ENCODE results near the gene PRR20G. TPM values are rescaled to one million over a fixed set of nuclear protein-coding genes. Genes with fewer than 3 reads are reported as not detected.

The PRR20G gene
- total and polyA plus RNA-seq, 2 of the 8 experiments (the other 6 are each of a cell fraction or from before 2014, with no cell fraction given), result 0.24 TPM; not detected in 1

GRCh38 chr3:127256733-127257271, 31.0 kb downstream of the PRR20G start:
- Histone ChIP-seq H3K79me1 (ENCODE audit: low read depth, low read length) (no peaks in the 10 kb centered on the region), H3K56ac (replicated peaks; ENCODE audit: insufficient read length, low read depth, low read length) (no peak overlapping the region), H3K9ac (replicated peaks in 1 of 4; ENCODE audit: extremely low read depth in 1 of 4, low read depth in 3 of 4, low read length in 3 of 4) (no peak overlapping the region), H2BK15ac (ENCODE audit: low read length) (no peak overlapping the region), H3K23ac (ENCODE audit: insufficient read length) (no peak overlapping the region), H3K14ac (ENCODE audit: insufficient read length) (no peak overlapping the region), H4K8ac (ENCODE audit: extremely low read depth, insufficient read depth, low read length) (no peak overlapping the region), H2AFZ (ENCODE audit: low read length) (no peak overlapping the region), H2BK120ac (replicated peaks; ENCODE audit: low read depth, low read length) (no peak overlapping the region), H4K91ac (replicated peaks; ENCODE audit: insufficient read length, low read length) (no peak overlapping the region), H2AK5ac (ENCODE audit: low read depth, low read length) (no peak overlapping the region), H3K4me1 (replicated peaks in 1 of 4; ENCODE audit: control insufficient read depth in 3 of 4, insufficient read depth in 4 of 4, low read length in 3 of 4) (no peaks in the 10 kb centered on the region), H3K27me3 (replicated peaks in 1 of 4; ENCODE audit: control insufficient read depth in 3 of 4, extremely low read depth in 1 of 4, insufficient read depth in 3 of 4, low read length in 3 of 4) (no peaks in the 10 kb centered on the region; a peak in 1 of 7 replicates), H3K9me3 (ENCODE audit: insufficient read depth in 2 of 2, low read depth in 1 of 2, low read length in 1 of 2) (peaks cover 10 to 18% of the 10 kb centered on the region in 2 experiments; a peak in 3 of 4 replicates), H2BK12ac (ENCODE audit: low read depth, low read length) (no peak overlapping the region), H3K4ac (replicated peaks; ENCODE audit: insufficient read length, low read depth, low read length) (no peak overlapping the region), H4K20me1 (replicated peaks in 1 of 2; ENCODE audit: control insufficient read depth in 1 of 2, insufficient read depth in 2 of 2, low read length in 2 of 2) (no peaks in the 10 kb centered on the region), H2BK20ac (ENCODE audit: low read length) (no peak overlapping the region), H3K27ac (ENCODE audit: low read depth, low read length) (no peak overlapping the region), H3K4me2 (ENCODE audit: insufficient read depth in 1 of 2, low read depth in 2 of 2, low read length in 2 of 2) (no peak overlapping the region), H3K36me3 (ENCODE audit: control insufficient read depth in 2 of 4, insufficient read depth in 4 of 4, low read length in 3 of 4) (no peaks in the 10 kb centered on the region), H3K23me2 (ENCODE audit: low read depth, low read length) (no peaks in the 10 kb centered on the region), H3K18ac (ENCODE audit: extremely low read depth, low read length) (no peak overlapping the region), H3K79me2 (ENCODE audit: control insufficient read depth in 1 of 2, insufficient read depth in 2 of 2, low read length in 2 of 2) (no peaks in the 10 kb centered on the region), H4K5ac (ENCODE audit: insufficient read length, low read depth, low read length) (no peak overlapping the region), H3K4me3 (ENCODE audit: extremely low read depth in 1 of 4, insufficient read depth in 2 of 4, low read depth in 3 of 4, low read length in 4 of 4) (no peak overlapping the region), H2BK5ac (ENCODE audit: low read depth, low read length) (no peak overlapping the region)
- WGBS, 2 experiments (ENCODE audit: extremely low coverage in 1 of 2, insufficient coverage in 1 of 2, insufficient read length in 1 of 2, insufficient replicate concordance in 2 of 2, low coverage in 1 of 2, low lambda C conversion rate in 2 of 2, missing lambda C conversion rate in 1 of 2), result 89% methylated on average over 8 of the region's 10 CpGs; no CpG with 5 or more reads in 1 of the 2 experiments
- no peak for FAIRE-seq
- no peak for DNase-seq (ENCODE audit: low read depth in 1 of 2, low spot score in 2 of 2)
- ChIA-PET POLR2A (ENCODE audit: partially characterized antibody) (no interaction called here), CTCF (ENCODE audit: partially characterized antibody) (interaction anchor here (0.6 kb wide), 1 partner anchor 504 kb away, joined by 3 read pairs; no protein-coding TSS in a partner anchor)
- TF ChIP-seq POU5F1 (IDR thresholded peaks at IDR 0.05; ENCODE audit: low read depth, low read length), result no peak
- no peak for TF ChIP-seq PHF8 (conservative IDR thresholded peaks at IDR 0.05; ENCODE audit: low read depth, low read length)
- TF ChIP-seq SRF (IDR thresholded peaks at IDR 0.05; ENCODE audit: low read depth, low read length), result no peak
- TF ChIP-seq ATF2 (IDR thresholded peaks at IDR 0.05; ENCODE audit: low read length), result no peak
- TF ChIP-seq POLR2AphosphoS5 (IDR thresholded peaks at IDR 0.05; ENCODE audit: low read depth, low read length), result no peak
- no peak for TF ChIP-seq SIX5 (IDR thresholded peaks at IDR 0.05; ENCODE audit: low read depth, low read length)
- no peak for TF ChIP-seq SUZ12 (IDR thresholded peaks at IDR 0.05; ENCODE audit: low read length)
- no peak for TF ChIP-seq RAD21 (IDR thresholded peaks at IDR 0.05 in 1 of 2, conservative IDR thresholded peaks at IDR 0.05 in 1 of 2; ENCODE audit: low read depth in 2 of 2, low read length in 2 of 2)
- TF ChIP-seq USF2 (IDR thresholded peaks at IDR 0.05; ENCODE audit: low read length), result no peak
- no peak for TF ChIP-seq KDM5A (IDR thresholded peaks at IDR 0.05; ENCODE audit: low read length)
- TF ChIP-seq BCL11A (IDR thresholded peaks at IDR 0.05; ENCODE audit: low read depth in 2 of 2, low read length in 2 of 2), result no peak
